ENCODE results near the gene RIOK1.
A peak's percentile ranks its signal among the peaks of the same experiment; 100 is the strongest.
"Not testable (repeated sequence)": the region's sequence is repeated elsewhere in the genome, so short reads cannot be mapped to it uniquely, and the experiment has no call there.

RIOK1 gene

GRCh38 chr6:7389451-7390225 lies at the start of gene RIOK1, which contains the start of gene CAGE1:
Gene RIOK1 (plus strand): TSS chr6:7389808. CDS start chr6:7390003, 195 bp downstream.
Gene CAGE1 (minus strand): TSS chr6:7389742. CDS start chr6:7387173, 2,569 bp downstream.
- DNase-seq = peak; percentile 96

- no peak for DNase-seq
Measured at GRCh38 chr6:7341271-7341670, 48.3 kb upstream of the RIOK1 start.

- DNase-seq = no peak
Measured at GRCh38 chr6:7341989-7342742, 47.4 kb upstream of the RIOK1 start.

GRCh38 chr6:7343546-7344475 lies 45.8 kb upstream of the RIOK1 start:
- DNase-seq = no peak

GRCh38 chr6:7344773-7345450 lies 44.7 kb upstream of the RIOK1 start:
- DNase-seq = not testable (repeated sequence)

- DNase-seq = not testable (repeated sequence)
Measured at GRCh38 chr6:7347551-7347997, 42.0 kb upstream of the RIOK1 start.

- not testable (repeated sequence) for DNase-seq
Measured at GRCh38 chr6:7350591-7350990, 39.0 kb upstream of the RIOK1 start.

- DNase-seq = not testable (repeated sequence)
Measured at GRCh38 chr6:7351916-7352315, 37.7 kb upstream of the RIOK1 start.

GRCh38 chr6:7367408-7367807 lies 22.2 kb upstream of the RIOK1 start:
- no peak for DNase-seq

GRCh38 chr6:7373739-7374138 lies 15.9 kb upstream of the RIOK1 start:
- no peak for DNase-seq

- DNase-seq = no peak
Measured at GRCh38 chr6:7377961-7378360, 11.6 kb upstream of the RIOK1 start.

- DNase-seq = no peak
Measured at GRCh38 chr6:7378740-7379139, 10.9 kb upstream of the RIOK1 start.

- DNase-seq = no peak
Measured at GRCh38 chr6:7381092-7381491, 8.5 kb upstream of the RIOK1 start.

- DNase-seq = no peak
Measured at GRCh38 chr6:7389162-7389450, 502 bp upstream of the RIOK1 start.

- DNase-seq = no peak
Measured at GRCh38 chr6:7390226-7390878, 744 bp downstream of the RIOK1 start.

GRCh38 chr6:7391151-7391550 lies 1.5 kb downstream of the RIOK1 start:
- no peak for DNase-seq

- DNase-seq = no peak
Measured at GRCh38 chr6:7392402-7392801, 2.8 kb downstream of the RIOK1 start.

GRCh38 chr6:7401075-7401474 lies 11.5 kb downstream of the RIOK1 start:
- DNase-seq = no peak

GRCh38 chr6:7402716-7403115 lies 13.1 kb downstream of the RIOK1 start:
- DNase-seq = no peak

GRCh38 chr6:7404546-7404945 lies 14.9 kb downstream of the RIOK1 start:
- DNase-seq = no peak

- no peak for DNase-seq
Measured at GRCh38 chr6:7406743-7407142, 17.1 kb downstream of the RIOK1 start.

- no peak for DNase-seq
Measured at GRCh38 chr6:7409740-7410139, 20.1 kb downstream of the RIOK1 start.
